Measurements from ENCODE around the gene TMEM165.

TMEM165 gene

GRCh38 chr4:55450566-55450965 lies 54.8 kb downstream of the TMEM165 start:
- H3K4me3 ChIP-seq (ENCODE audit: extremely low read depth, insufficient read depth, low read length, poor library complexity, severe bottlenecking): no peak overlapping the region
- no peaks in the 10 kb centered on the region for H3K4me1 ChIP-seq (ENCODE audit: control insufficient read depth, insufficient read depth, low read length, poor library complexity, severe bottlenecking)
- WGBS, 2 experiments (ENCODE audit: insufficient coverage in 2 of 2): 91 to 100% methylated on average over 7 of the region's 8 CpGs
- no peak overlapping the region for H3K27ac ChIP-seq (ENCODE audit: low read depth, low read length, severe bottlenecking)
- peaks cover 48% of the 10 kb centered on the region for H3K36me3 ChIP-seq (ENCODE audit: control insufficient read depth, insufficient read depth, low read length)
- no peaks in the 10 kb centered on the region for H3K9me3 ChIP-seq (ENCODE audit: control insufficient read depth, low read length)

- Histone ChIP-seq H3K27ac (ENCODE audit: low read depth, low read length, severe bottlenecking) (no peak overlapping the region), H3K4me1 (ENCODE audit: control insufficient read depth, insufficient read depth, low read length, poor library complexity, severe bottlenecking) (no peaks in the 10 kb centered on the region), H3K4me3 (ENCODE audit: extremely low read depth, insufficient read depth, low read length, poor library complexity, severe bottlenecking) (no peak overlapping the region), H3K9me3 (ENCODE audit: control insufficient read depth, low read length) (no peaks in the 10 kb centered on the region), H3K36me3 (ENCODE audit: control insufficient read depth, insufficient read depth, low read length) (peaks cover 46% of the 10 kb centered on the region)
- 83% methylated on average over 5 of the region's 5 CpGs; no CpG with 5 or more reads in 1 of the 2 experiments for WGBS, 2 experiments (ENCODE audit: insufficient coverage in 2 of 2)
Measured at GRCh38 chr4:55458164-55458563, 62.4 kb downstream of the TMEM165 start.

GRCh38 chr4:55458611-55459010 lies 62.9 kb downstream of the TMEM165 start:
- peaks cover 46% of the 10 kb centered on the region for H3K36me3 ChIP-seq (ENCODE audit: control insufficient read depth, insufficient read depth, low read length)

GRCh38 chr4:55466001-55466400 lies 70.2 kb downstream of the TMEM165 start:
- Histone ChIP-seq H3K4me3 (ENCODE audit: extremely low read depth, insufficient read depth, low read length, poor library complexity, severe bottlenecking) (no peak overlapping the region), H3K4me1 (ENCODE audit: control insufficient read depth, insufficient read depth, low read length, poor library complexity, severe bottlenecking) (no peaks in the 10 kb centered on the region), H3K27ac (ENCODE audit: low read depth, low read length, severe bottlenecking) (no peak overlapping the region), H3K36me3 (ENCODE audit: control insufficient read depth, insufficient read depth, low read length) (peaks cover 42% of the 10 kb centered on the region), H3K9me3 (ENCODE audit: control insufficient read depth, low read length) (no peaks in the 10 kb centered on the region)
- 80% methylated on average over 2 of the region's 3 CpGs; no CpG with 5 or more reads in 1 of the 2 experiments for WGBS, 2 experiments (ENCODE audit: insufficient coverage in 2 of 2)

More at GRCh38 chr4:55458611-55459010, 62.9 kb downstream of the TMEM165 start:
- no CpG with 5 or more reads among the region's 2 CpGs for WGBS, 2 experiments (ENCODE audit: insufficient coverage in 2 of 2)
- no peaks in the 10 kb centered on the region for H3K9me3 ChIP-seq (ENCODE audit: control insufficient read depth, low read length)
- H3K4me3 ChIP-seq (ENCODE audit: extremely low read depth, insufficient read depth, low read length, poor library complexity, severe bottlenecking): no peak overlapping the region
- no peaks in the 10 kb centered on the region for H3K4me1 ChIP-seq (ENCODE audit: control insufficient read depth, insufficient read depth, low read length, poor library complexity, severe bottlenecking)
- no peak overlapping the region for H3K27ac ChIP-seq (ENCODE audit: low read depth, low read length, severe bottlenecking)

GRCh38 chr4:55468724-55469123 lies 73.0 kb downstream of the TMEM165 start:
- no peak overlapping the region for H3K4me3 ChIP-seq (ENCODE audit: extremely low read depth, insufficient read depth, low read length, poor library complexity, severe bottlenecking)
- H3K27ac ChIP-seq (ENCODE audit: low read depth, low read length, severe bottlenecking): no peak overlapping the region
- 90 to 100% methylated on average over 1 to 2 of the region's 2 CpGs for WGBS, 2 experiments (ENCODE audit: insufficient coverage in 2 of 2)
- peaks cover 39% of the 10 kb centered on the region for H3K36me3 ChIP-seq (ENCODE audit: control insufficient read depth, insufficient read depth, low read length)
- H3K9me3 ChIP-seq (ENCODE audit: control insufficient read depth, low read length): no peaks in the 10 kb centered on the region
- H3K4me1 ChIP-seq (ENCODE audit: control insufficient read depth, insufficient read depth, low read length, poor library complexity, severe bottlenecking): no peaks in the 10 kb centered on the region

- H3K36me3 ChIP-seq (ENCODE audit: control insufficient read depth, insufficient read depth, low read length): peaks cover 44% of the 10 kb centered on the region
- WGBS, 2 experiments (ENCODE audit: insufficient coverage in 2 of 2): no CpG with 5 or more reads among the region's 1 CpG
- H3K4me3 ChIP-seq (ENCODE audit: extremely low read depth, insufficient read depth, low read length, poor library complexity, severe bottlenecking): no peak overlapping the region
Measured at GRCh38 chr4:55469979-55470378, 74.2 kb downstream of the TMEM165 start.

More at GRCh38 chr4:55469979-55470378, 74.2 kb downstream of the TMEM165 start:
- H3K27ac ChIP-seq (ENCODE audit: low read depth, low read length, severe bottlenecking): no peak overlapping the region
- H3K4me1 ChIP-seq (ENCODE audit: control insufficient read depth, insufficient read depth, low read length, poor library complexity, severe bottlenecking): no peaks in the 10 kb centered on the region
- peaks cover 11% of the 10 kb centered on the region for H3K9me3 ChIP-seq (ENCODE audit: control insufficient read depth, low read length)

Measured in mesodermal cell (in vitro differentiated cells).